Fibroblast of the aortic adventitia (primary cell): ENCODE data around the gene IGLL5. TPM values are rescaled to one million over a fixed set of nuclear protein-coding genes. Genes with fewer than 3 reads are reported as not detected.

Source experiments
- DNase-seq: peaks from one replicate; pipeline ENCODE4 v3.0.0-alpha.2; 2010; ENCODE audit warnings: low read depth
- H3K4me3 ChIP-seq: 2 replicates; pipeline ENCODE4 v1.5.1; 2011; ENCODE audit warnings: low read depth, mild to moderate bottlenecking, control low read depth, low read length, moderate library complexity
- total RNA-seq: library from RNA; depleted of rRNA; stranded (reverse); fragments of >200 nt; gene quantifications from 2 replicates; pipeline ENCODE4 v1.2.3, GENCODE V29; 2012; ENCODE audit warnings: low replicate concordance
- TF ChIP-seq, protein P1 (sequence below): IDR thresholded peaks from 2 replicates; pipeline ENCODE4 v1.5.1; 2011; ENCODE audit warnings: mild to moderate bottlenecking, low read length, control low read depth, inconsistent platforms; ENCODE audit not compliant: insufficient read depth

The IGLL5 gene
- total RNA-seq, 1 donor, result not detected

DNA sequence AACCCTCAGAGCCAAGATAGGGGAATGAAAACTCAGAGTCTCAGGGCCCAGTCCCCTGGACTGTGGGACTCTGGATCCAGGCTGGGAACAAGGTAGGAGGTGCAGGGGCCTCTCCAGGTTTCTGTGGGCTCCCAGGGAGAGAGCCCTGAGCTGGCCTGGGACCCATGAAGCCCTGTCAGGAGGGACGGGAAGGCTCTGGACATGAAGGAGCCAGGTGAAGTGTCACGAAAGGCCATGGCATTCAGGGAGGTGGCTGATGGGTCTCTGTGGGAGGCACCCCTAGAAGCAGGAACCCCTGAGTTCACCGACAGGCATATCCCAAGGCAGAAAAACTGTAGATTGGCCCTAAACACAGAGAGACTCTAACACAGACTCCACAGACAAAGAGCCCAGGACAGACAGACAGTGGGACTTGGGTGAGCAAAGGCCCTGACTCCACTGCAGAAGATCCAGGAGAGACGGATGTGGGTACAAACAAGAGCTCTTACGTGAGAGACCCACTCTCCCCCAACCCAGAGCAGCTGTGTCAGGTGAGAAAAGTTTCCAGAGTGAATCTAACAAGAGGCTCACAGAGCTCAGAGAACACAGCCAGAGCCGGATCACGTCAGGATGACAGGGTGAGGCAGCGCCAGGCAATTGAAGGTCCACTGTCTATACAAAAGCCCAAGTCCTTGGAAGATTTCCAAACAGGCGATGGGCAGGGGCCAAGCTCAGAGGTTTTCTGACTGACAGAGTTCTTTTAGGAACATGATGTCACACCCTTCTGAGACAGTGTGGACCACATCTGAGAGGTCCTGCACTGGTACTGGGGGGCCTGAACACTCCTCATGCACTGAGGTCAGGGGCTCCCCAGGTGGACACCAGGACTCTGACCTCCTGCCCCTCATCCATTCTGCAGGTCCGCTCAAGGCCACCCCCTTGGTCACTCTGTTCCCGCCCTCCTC is 27.4 kb downstream of the IGLL5 start:
- no peak for DNase-seq
- no peak overlapping the region for H3K4me3 ChIP-seq
- TF ChIP-seq, protein P1, sequence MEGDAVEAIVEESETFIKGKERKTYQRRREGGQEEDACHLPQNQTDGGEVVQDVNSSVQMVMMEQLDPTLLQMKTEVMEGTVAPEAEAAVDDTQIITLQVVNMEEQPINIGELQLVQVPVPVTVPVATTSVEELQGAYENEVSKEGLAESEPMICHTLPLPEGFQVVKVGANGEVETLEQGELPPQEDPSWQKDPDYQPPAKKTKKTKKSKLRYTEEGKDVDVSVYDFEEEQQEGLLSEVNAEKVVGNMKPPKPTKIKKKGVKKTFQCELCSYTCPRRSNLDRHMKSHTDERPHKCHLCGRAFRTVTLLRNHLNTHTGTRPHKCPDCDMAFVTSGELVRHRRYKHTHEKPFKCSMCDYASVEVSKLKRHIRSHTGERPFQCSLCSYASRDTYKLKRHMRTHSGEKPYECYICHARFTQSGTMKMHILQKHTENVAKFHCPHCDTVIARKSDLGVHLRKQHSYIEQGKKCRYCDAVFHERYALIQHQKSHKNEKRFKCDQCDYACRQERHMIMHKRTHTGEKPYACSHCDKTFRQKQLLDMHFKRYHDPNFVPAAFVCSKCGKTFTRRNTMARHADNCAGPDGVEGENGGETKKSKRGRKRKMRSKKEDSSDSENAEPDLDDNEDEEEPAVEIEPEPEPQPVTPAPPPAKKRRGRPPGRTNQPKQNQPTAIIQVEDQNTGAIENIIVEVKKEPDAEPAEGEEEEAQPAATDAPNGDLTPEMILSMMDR, result no peak

DNA sequence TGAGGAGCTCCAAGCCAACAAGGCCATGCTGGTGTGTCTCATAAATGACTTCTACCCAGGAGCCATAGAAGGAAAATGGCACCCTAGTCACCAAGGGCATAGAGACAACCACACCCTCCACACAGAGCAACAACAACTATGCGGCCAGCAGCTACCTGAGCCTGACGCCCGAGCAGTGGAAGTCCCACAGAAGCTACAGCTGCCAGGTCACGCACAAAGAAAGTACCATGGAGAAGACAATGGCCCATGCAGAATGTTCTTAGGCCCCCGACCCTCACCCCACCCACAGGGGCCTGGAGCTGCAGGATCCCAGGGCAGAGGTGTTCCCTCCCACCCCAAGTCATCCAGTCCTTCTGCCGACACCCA is 28.0 kb downstream of the IGLL5 start:
- TF ChIP-seq, protein P1, result no peak
- H3K4me3 ChIP-seq, result no peak overlapping the region
- DNase-seq, result no peak

DNA sequence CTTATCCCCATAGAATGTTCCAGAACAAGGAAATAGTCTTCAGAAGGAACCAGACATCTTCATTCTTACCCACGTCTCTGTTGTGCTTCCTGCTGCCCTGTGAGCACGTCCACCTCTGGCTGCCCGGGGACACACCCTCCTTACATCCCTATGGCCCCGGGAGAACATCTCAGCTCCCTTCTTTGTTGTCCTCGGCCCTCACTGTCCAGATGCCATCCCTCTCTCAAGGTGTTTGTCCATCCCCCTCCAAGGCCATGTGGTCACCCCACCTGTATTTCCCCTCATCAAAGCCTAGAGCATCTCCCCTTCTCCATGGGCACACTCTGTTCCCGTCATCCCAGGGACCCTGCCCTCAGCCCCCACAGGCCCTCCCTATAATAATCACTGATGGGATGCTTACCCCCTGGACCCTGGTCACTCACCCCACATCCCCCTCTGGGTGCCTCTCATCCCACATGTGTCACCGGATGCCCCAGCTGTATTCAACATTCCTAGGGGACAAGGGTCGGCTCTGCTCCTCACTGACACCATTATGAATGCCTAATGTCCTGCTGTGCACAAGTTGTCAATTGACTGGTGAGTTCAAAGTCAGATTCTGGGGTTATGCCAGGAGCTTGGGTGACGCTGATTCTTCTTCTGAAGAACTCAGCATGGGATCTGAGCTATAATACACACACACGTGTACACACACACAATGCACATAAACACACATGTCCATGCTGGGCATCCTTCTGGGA is 28.8 kb downstream of the IGLL5 start:
- DNase-seq, result no peak
- TF ChIP-seq, protein P1, result no peak
- no peak overlapping the region for H3K4me3 ChIP-seq

DNA sequence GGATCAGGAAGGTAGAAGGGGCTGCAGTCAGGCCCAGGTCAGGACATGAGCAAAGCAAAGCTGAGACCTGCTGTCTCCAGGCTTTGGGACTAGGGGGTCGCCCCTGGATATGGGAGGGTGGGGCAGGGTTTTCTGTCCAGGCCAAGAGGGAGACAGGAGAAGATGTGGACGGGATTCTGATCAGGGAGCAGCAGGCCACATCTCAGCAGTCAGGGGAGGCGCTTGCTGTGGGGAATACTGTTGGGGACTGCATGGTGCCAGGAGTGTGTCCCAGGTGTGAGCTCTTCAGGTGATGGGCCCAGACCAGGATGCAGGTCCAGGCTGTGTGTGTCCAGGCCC is 29.3 kb downstream of the IGLL5 start:
- no peak overlapping the region for H3K4me3 ChIP-seq
- TF ChIP-seq, protein P1, result no peak
- no peak for DNase-seq

DNA sequence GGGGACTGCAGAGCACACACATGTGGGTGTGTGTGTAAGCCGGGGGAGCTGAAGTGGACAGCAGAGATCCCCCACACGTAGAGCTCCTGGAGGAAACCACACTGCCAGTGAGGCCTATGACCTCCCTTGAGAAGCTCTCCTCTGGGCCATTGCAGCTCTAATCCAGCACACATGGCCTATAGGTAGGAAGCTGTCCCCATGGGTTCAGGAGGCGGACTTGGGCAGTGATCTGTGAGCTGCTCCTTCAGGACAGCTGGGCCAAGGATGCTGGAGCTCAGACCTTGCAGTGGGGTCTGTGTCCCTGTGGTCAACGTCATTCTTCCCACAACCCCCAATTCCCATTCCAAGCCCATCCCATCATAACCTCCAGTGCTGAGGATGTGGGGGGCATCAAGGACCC is 29.8 kb downstream of the IGLL5 start:
- DNase-seq, result no peak
- TF ChIP-seq, protein P1, result no peak
- H3K4me3 ChIP-seq, result no peak overlapping the region

DNA sequence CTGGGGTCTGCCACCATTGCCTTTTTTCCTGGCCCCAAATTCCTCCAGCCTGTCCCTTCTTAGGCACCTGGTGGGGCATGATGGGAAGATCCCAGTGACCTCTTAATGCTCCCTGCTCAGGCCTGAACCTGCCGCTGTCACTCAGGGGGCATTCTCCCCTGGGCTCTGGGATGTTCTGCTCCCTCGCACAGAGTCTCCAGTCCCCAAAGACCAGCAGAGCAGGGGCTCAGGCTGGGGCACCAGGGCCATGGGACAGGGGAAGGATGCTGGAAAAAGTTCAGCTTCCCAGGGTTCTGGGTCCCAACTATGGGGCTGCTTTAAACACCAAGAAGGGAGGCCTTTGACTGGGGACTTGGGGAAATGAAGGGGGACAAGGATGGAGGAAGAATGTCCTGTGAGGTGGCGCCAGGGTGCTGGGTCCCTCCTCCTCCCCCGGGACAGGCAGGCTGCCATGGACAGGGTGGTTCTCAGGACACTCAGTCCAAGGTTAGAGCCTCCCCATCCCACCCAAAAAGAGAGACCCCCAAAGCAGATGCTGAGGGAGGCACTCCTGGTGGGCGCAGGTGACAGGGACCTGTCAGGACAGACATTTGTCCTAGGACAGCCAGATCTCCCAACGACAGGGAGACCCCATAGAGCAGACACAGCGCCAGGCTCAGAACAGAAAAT is 30.8 kb downstream of the IGLL5 start:
- DNase-seq, result no peak
- TF ChIP-seq, protein P1, result no peak
- no peak overlapping the region for H3K4me3 ChIP-seq
